GM10266 (cell line): ENCODE data around the gene LONP2.

Experiments
- DNase-seq: peaks from one replicate; pipeline ENCODE4 v3.0.0; 2012; ENCODE audit errors: extremely low spot score
- CTCF ChIP-seq: IDR thresholded peaks from 2 replicates; pipeline ENCODE4 v1.5.1; 2012; ENCODE audit warnings: mild to moderate bottlenecking, low read depth; ENCODE audit not compliant: control insufficient read depth, insufficient read depth; ENCODE audit errors: missing control alignments

Gene LONP2

DNA sequence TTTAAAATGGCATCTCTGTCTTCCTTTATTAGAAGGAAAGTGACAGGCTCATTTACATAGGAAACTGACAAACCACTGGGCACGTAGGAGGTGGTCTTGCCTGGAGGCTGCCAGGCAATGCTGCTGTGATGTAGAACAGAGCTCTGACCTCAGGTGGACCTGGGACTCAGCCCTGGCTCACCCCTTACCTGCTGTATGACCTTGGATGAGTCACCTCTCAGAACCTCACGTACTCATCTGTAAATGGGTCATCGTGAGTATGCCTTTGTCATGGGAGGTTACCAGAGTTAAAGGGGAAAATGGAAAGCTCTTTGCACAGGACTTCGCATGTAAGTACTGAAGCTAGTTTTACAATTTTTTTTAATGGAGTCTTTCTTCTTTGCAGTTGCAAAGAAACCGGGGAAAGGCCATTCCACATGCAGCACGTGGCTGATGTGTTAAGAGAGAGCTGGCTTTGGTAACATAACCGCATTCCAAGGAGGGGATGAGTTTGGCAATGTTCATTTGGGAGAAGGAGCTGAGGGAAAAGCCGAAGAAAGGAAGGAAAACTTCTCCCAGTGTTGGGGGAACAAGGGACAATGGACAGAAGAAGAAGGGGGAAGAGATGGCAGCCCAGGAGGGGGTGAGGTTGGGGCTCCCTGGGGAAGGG, 37.4 kb upstream of the LONP2 start:
- no peak for DNase-seq

DNA sequence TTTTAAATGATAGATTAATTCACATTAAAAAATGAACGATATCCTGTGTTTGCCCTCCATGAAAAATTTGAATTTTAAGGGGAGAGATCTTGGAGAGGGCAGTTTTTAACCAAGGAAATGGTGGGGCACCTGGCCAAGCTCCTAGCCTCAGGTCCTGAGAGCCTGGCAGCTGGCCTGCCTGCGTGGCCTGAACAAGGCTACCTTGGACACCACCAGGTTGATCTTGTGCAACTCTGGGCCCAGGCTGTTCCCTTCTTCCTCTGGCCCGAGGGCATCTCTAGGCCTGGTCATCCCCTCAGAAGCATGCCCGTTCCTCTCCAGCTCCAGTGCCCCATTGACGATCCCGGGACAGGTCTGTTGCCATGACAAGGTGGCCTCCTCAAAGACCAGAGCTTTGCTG, 33.4 kb upstream of the LONP2 start:
- no peak for DNase-seq
- no peak for TF ChIP-seq CTCF

More for the DNA sequence above, 37.4 kb upstream of the LONP2 start:
- TF ChIP-seq CTCF: no peak

GRCh38 chr16:48212033-48212432, 32.1 kb upstream of the LONP2 start:
- DNase-seq: no peak
- no peak for TF ChIP-seq CTCF

GRCh38 chr16:48215738-48216137, 28.4 kb upstream of the LONP2 start:
- no peak for DNase-seq
- TF ChIP-seq CTCF: no peak

GRCh38 chr16:48217708-48218107, 26.4 kb upstream of the LONP2 start:
- no peak for TF ChIP-seq CTCF
- no peak for DNase-seq

DNA sequence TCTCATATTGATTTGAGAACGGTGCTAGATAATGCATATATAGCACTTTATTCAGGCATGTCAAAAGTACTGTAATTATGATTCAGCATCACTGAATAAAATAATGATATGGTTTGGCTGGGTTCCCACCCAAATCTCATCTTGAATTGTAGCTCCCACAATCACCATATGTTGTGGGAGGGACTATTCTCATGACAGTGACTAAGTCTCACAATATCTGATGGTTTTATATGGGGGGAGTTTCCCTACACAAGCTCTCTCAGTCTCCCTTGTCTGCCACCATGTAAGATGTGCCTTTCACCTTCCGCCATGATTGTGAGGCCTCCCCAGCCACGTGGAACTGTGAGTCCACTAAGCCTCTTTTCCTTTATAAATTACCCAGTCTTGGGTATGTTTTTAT, 25.6 kb upstream of the LONP2 start:
- TF ChIP-seq CTCF: no peak
- no peak for DNase-seq

- TF ChIP-seq CTCF: no peak
- no peak for DNase-seq
These were observed 23.2 kb upstream of the LONP2 start for GRCh38 chr16:48220891-48221290.
